Measurements from ENCODE around the gene THEMIS2.
"Not testable (repeated sequence)": the region's sequence is repeated elsewhere in the genome, so short reads cannot be mapped to it uniquely, and the experiment has no call there.

The THEMIS2 gene

GRCh38 chr1:27872059-27872801, at the start of gene THEMIS2:
THEMIS2 (plus strand) TSS chr1:27872544; CDS start chr1:27872572, 28 bp downstream.
- peak within 1 kb of the TSS; percentile 75 for H3K4me3 ChIP-seq (ENCODE audit: control insufficient read depth, low read depth, low read length)
- no peak for TF ChIP-seq CTCF (conservative IDR thresholded peaks at IDR 0.05; ENCODE audit: control insufficient read depth, insufficient read depth, low read depth, low read length)
- peak; percentile 14 for DNase-seq (ENCODE audit: low read depth)

- TF ChIP-seq CTCF (conservative IDR thresholded peaks at IDR 0.05; ENCODE audit: control insufficient read depth, insufficient read depth, low read depth, low read length) = no peak
- DNase-seq (ENCODE audit: low read depth) = no peak
- no peak overlapping the region for H3K4me3 ChIP-seq (ENCODE audit: control insufficient read depth, low read depth, low read length)
Measured at GRCh38 chr1:27823784-27824183, 48.6 kb upstream of the THEMIS2 start.

GRCh38 chr1:27824411-27824810, 47.9 kb upstream of the THEMIS2 start:
- no peak for DNase-seq (ENCODE audit: low read depth)
- no peak overlapping the region for H3K4me3 ChIP-seq (ENCODE audit: control insufficient read depth, low read depth, low read length)
- no peak for TF ChIP-seq CTCF (conservative IDR thresholded peaks at IDR 0.05; ENCODE audit: control insufficient read depth, insufficient read depth, low read depth, low read length)

- H3K4me3 ChIP-seq (ENCODE audit: control insufficient read depth, low read depth, low read length) = not testable (repeated sequence)
Measured at GRCh38 chr1:27829339-27829960, 42.9 kb upstream of the THEMIS2 start.

GRCh38 chr1:27830621-27831440, 41.5 kb upstream of the THEMIS2 start, which contains the start of gene PPP1R8:
PPP1R8 (plus strand) TSS chr1:27830782; CDS start chr1:27830836, 54 bp downstream.
- no peak for TF ChIP-seq CTCF (conservative IDR thresholded peaks at IDR 0.05; ENCODE audit: control insufficient read depth, insufficient read depth, low read depth, low read length)
- peak; percentile 95 for DNase-seq (ENCODE audit: low read depth)
- peak within 1 kb of the TSS; percentile 96 for H3K4me3 ChIP-seq (ENCODE audit: control insufficient read depth, low read depth, low read length)

More at GRCh38 chr1:27829339-27829960, 42.9 kb upstream of the THEMIS2 start:
- DNase-seq (ENCODE audit: low read depth) = not testable (repeated sequence)

DNA sequence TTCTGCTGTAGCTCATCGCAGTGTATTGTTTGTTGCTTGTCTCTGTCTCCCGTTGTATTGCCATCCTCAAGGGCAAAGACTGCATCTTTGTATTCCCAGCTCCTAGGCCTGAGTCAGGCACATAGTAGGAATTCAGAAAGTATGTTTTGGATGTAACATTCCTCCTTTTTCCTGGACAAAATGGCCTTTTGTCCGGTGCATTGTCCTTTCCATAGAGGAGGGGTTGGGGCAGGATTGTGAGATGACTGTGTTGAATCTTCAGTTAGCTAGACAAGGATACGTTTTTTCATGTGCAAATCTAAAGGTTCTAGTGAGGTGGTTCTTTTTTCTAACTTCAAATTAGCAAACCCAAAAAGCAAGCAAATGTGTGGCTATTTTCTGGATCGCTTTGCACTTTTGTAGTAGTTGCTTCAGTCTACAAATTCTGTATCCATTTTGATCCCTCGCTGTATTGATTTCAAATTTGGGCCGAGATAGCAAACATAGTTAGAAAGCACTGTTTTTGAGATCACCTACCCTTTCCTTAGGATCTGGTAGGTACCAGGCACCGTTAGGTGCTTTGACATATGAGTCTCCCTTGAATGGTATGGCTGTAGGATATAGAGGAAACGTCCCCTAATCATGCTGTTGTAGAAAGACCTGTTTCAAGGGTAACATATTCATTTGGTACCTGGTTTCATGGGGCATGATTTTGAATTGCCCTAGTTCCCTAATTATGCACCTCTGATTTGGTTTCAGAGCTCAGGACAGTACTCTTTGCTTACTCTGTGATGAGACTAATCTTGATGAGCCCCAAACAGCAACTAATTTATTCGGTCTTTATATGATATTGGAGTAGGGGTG, 40.6 kb upstream of the THEMIS2 start:
- DNase-seq (ENCODE audit: low read depth) = peak; percentile 21
- no peak for TF ChIP-seq CTCF (conservative IDR thresholded peaks at IDR 0.05; ENCODE audit: control insufficient read depth, insufficient read depth, low read depth, low read length)
- H3K4me3 ChIP-seq (ENCODE audit: control insufficient read depth, low read depth, low read length) = peak overlapping the region; percentile 96
